ENCODE results near the gene SPPL2C.

SPPL2C gene

DNA sequence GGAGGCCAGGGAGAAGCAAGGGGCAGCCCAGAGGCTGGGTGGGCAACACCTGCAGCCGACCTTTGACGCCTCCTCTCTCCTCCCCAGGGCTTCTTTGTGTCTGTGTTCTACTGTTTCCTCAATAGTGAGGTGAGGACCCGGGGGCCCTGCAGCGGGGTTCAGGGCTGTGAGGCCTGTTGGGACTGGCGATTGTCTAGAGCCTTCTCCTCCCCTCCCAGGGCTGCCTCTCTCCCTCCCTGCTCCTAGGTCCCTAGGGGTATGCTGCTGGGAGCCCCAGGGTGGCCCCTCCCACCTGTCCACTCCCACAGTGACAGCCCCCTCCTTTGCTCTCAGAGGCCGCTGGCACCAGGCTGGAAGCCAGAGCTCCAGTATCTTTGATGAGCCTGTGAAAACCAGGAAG lies 10.8 kb upstream of the SPPL2C start:
- DNase-seq, result no peak

DNA sequence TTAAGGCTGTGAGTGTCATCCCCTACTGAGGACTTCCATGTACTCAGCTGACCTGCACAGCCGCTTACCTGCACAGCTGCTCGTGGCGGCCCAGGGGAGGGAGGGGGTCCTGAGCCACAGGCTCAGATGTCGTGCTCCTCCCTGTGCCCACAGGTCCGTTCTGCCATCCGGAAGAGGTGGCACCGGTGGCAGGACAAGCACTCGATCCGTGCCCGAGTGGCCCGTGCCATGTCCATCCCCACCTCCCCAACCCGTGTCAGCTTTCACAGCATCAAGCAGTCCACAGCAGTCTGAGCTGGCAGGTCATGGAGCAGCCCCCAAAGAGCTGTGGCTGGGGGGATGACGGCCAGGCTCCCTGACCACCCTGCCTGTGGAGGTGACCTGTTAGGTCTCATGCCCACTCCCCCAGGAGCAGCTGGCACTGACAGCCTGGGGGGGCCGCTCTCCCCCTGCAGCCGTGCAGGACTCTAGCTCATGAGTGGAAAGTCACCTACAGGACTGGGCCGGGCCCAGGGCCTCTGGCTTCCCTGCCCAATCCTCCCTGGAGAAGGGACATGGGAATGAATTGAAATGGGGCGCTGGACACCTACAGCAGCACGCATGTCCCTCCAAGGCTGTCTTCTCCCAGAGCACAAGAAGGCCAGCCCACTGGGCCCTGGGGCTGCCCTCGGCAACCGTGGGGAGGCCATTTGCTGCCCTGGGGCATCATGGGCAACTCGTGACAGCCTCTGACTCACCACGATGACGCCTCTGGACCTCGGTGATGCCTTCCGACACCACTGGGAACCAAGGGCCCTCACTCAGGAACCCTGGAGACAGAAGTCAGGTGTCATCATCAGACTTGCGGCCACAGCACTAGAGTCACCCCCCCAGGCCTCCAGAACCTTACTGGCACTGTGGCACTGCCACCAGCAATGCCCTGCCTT lies 9.9 kb upstream of the SPPL2C start:
- DNase-seq, result no peak

DNA sequence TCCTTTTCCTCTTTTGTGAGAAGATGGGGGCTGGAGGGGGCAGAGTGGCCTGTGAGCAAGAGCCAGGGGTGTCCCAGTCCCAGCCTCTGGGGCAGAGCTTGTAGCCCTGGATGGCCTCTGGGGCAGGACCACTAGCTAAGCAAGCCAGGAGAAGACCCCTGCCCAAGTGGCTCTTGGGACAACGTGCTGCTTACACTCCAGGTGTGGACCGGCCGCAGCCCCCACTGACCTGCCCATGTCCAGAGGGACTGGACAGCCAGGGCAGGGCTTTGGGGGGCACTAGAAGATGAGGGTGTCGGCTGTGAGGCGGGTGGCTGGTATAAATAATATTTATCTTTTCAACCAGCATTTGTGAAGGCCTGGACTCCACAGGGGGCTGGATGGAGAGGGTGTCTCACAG lies 9.2 kb upstream of the SPPL2C start:
- DNase-seq, result no peak

DNA sequence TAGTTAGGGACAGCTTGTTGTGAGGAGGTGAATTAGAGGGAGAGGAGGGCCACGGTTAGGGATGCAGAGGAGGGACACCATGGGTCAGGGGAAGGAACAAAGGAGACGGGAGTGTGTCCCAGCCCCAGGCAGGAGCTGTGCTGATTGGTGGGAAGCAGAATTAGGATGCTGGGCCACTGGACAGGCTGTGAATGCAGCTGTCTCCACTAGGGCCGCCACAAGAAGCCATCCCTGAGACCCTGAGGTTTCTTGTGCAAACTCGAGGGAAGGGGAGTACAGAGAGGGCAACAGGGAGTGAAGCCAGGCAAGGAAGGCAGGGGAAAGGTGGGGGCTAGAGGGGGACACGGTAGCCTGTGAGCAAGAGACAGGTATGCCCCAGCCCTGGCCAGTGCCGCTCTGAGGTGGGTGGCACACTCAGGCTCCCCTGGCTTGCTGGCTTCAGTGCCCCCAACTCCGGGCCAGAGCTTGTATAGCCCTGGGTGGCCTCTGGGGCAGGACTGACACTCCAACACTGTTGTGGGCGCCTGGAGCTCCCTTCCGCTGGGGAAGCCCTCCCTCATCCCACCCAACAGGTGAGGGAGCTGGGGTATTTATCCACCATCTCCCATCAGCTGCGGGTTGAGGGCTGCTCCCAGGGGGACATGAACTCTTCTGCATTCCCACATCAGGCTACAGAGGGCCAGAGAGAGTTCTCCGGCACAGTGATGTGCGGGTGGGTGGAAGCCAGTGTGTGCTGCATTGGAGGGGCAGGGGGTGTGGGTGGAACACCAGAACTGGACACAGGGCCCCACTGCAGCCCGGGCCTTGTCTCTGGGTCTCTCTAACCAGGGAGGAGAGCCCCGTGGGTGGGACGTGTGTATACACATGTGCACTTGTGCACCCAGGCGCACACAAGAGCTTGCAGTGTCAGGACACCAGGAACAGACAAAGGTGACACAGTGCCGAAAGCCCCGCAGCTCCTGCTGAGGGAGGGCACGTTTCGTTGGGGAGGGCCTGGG lies 8.3 kb upstream of the SPPL2C start:
- no peak for DNase-seq

DNA sequence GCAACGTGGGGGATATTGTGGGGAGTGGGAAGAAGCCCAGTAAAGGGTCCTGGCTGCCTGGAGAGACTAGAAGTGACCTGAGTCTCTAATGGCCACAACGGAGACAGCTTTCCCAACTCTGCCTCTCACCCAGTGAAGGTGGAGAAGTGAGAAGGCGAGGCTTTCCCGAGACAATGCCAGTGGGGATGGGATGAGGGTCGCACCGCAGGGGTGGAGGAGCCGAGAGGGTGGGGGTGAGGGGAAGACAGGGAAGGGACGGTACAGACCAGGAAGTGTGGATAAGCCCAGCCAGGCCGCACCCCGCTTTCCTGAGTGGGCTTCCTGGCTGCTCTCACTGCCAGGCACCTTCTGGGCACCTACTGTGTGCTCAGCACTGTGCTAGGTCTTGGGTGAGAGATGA lies 7.5 kb upstream of the SPPL2C start:
- DNase-seq, result no peak

DNA sequence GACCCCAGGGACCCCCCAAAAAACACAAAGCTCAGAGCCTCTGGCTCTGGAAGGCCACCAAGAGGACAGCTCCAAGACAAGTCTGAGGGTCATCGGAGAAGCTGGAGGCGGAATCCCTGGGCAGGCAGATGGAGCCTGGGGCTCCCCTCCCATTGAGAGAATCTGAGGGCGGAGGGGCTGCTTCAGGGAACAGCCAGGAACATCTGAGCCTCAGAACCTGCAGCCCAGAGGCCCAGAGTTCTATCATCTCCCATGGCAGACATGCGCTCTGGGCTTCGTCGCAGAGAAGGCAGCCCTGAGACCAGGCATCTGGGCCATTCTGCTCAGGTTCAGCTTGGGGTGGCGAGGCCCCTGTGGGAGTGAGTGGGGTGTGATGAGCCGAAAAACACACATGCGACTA lies 7.1 kb upstream of the SPPL2C start:
- DNase-seq, result no peak

DNA sequence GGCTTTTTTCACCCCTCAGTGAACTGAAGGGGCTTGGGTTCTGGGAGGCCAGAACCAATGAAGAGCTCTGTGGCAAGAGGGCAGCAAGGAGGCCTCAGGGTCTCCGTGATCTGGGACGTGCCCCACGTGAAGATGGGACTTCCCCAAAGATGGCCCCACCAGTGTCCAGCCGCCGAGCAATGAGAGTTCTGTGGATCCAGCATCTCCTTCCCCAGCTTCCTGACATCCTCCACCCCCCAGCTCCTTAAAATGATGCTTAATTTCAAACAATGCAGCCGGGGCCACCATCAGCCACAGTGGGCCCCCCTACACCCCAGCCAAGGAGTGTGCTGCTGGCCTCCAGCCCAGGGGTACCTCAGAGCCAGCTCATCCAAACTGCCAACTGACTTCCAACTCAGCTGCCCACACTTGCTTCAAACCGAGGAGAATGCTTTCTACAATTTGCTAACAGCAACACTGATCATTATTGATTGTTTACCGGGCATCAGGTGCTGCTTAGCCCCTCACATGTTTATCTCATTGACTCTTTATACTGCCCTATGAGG lies 5.9 kb upstream of the SPPL2C start:
- no peak for DNase-seq

DNA sequence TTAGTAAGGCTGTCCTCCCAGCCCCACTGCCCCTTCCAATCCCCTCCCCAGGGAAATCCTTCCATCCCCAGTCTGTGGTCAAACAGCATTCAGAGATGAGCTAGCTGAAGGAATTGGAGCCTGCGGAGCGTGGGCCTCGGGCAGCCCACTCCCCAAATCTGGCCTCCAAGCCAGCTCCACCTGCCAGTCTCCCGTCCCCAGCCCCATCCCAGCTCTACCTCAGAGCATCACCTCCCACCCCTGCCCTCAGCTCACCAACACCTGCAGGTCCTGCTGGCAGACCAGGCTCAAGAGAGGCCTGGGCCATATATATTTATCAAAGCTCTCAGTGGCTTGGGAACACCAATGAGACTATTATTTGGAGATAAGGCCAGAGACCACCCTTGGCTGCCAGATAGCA lies 5.2 kb upstream of the SPPL2C start:
- DNase-seq, result no peak

DNA sequence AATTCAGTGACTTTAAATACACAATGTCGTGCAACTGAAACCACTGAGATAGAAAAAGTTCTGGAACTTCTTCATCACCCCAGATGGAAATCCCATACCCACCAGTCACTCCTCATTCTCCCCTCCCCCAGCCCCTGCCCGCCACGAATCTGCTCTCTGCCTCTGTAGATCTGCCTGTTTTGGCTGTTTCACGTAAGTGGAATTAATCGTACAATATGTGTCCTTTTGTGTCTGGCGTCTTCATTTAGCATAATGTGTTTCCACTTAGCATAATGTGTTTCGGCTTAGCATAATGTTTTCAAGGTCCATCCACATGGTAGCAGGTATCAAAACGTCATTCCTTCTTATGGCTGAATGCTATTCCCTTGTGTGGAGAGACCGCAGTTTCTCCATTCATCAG lies 3.5 kb upstream of the SPPL2C start:
- DNase-seq, result no peak

DNA sequence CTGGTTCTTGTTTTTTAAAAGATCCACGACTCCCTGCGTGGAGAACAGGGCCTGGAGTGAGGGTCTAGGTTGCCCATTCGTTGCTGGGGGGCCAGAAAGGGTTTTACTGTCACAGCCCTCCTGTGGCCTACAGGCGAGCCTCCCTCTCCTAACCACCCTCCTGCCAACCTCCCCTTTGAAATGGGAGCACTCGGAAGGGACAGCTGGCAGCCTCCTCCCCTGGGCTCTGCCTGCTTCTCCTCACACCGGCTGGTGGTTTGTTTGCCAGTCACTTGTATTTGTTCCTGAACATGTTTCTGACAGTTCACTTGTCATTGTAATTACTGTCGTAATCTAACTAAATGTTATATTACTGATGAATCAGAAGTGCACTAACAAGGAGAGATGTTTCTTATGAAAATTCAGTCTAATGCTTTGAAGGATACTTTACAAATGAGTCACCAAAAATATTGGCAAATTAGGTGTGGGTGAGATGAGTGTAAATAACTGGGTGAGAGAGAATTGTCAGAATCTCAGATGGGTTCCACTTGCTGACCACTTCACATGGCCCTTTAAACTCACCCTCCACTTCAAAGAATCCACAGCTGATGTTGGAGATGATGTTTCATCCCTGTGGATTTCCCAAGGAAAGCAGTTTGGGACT lies 2.7 kb upstream of the SPPL2C start:
- DNase-seq, result no peak

DNA sequence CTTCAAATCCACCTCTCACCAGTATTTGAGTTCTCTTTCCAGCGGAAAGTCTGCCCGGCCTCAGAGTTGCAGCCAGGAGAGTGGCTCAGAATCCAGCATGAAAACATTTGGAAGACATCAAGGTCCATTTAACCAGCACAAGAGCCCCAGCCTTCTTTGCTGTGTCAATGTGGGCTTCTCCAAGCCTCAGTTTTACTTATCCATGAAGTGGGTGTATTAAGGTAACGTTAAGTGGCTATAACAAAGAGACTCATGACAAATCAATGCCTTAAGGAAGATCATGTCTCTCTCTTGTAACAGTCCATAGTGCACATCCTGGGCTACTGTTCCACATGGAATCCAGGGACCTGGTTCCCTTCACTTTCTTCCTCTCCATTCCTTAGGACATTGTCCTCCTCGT lies 959 bp upstream of the SPPL2C start:
- DNase-seq, result no peak

DNA sequence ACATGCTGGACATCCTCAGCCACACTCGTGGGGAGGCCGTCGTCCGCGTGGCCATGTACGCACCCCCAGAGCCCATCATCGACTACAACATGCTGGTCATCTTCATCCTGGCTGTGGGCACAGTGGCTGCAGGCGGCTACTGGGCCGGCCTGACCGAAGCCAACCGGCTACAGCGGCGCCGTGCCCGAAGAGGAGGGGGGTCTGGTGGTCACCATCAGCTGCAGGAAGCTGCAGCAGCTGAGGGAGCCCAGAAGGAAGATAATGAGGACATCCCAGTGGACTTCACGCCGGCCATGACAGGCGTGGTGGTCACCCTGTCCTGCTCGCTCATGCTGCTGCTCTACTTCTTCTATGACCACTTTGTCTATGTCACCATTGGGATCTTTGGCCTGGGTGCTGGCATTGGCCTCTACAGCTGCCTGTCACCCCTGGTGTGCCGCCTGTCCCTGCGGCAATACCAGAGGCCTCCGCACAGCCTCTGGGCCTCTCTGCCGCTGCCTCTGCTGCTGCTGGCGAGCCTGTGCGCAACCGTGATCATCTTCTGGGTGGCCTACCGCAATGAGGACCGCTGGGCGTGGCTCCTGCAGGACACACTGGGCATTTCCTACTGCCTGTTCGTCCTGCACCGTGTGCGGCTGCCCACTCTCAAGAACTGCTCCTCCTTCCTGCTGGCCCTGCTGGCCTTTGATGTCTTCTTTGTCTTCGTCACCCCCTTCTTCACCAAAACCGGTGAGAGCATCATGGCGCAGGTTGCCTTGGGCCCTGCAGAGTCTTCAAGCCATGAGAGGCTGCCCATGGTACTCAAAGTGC lies 900 bp downstream of the SPPL2C start:
- no peak for DNase-seq

DNA sequence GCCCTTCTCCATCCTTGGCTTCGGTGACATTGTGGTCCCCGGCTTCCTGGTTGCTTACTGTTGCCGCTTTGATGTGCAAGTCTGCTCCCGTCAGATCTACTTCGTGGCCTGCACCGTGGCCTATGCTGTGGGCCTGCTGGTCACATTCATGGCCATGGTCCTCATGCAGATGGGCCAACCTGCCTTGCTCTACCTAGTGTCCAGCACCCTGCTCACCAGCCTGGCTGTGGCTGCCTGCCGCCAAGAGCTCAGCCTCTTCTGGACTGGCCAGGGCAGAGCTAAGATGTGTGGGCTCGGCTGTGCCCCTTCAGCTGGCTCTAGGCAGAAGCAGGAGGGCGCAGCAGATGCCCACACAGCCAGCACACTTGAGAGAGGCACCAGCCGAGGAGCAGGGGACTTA lies 1.5 kb downstream of the SPPL2C start:
- DNase-seq, result no peak

DNA sequence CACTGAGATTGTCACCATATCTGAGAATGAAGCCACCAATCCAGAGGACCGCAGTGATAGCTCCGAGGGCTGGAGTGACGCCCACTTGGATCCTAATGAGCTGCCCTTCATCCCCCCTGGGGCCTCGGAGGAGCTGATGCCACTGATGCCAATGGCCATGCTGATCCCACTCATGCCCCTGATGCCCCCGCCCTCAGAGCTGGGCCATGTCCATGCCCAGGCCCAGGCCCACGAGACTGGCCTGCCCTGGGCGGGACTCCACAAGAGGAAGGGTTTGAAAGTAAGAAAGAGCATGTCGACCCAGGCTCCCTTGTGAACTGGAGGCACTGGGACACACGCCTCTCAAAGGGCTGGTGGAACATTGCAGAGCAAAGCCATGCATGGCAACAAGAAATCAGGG lies 2.0 kb downstream of the SPPL2C start:
- DNase-seq, result no peak

DNA sequence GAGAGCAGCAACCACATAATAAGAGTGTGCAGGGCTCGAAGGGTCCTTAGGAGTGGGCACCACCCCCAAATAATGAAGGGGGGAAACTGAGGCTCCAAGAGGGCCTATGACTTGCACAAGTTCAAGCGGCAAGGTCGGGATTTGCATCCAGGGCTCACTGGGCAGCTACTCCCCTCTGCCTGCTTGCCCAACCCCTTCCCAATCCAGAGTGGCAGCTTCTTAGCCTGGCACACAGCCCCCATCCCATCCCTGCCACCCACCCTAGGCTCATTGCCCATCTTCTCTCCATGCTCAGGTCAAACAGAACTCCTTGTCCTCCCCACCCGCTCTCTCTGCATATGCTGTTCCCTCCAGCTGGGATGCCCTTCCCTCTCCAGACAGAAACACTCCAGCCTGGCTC lies 2.4 kb downstream of the SPPL2C start:
- no peak for DNase-seq

DNA sequence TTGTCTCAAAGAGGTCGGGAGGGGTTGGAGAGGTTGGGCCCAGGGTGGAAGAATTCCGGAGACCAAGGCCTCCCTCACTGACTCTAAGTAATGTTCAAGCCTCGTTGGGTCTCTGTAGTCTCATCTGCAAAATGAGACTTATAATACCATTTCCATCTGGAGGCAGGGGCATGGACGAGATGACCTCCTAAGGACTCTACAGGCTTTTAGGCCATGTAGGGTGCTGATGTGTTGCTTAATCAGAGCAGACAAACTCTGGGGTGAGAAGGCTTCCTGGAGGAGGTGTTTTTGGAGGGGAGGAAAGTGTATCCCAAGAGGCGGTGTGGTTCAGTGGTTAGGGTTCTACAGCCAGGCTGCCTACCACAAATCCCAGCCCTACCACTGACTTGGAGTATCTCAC lies 3.1 kb downstream of the SPPL2C start:
- no peak for DNase-seq

DNA sequence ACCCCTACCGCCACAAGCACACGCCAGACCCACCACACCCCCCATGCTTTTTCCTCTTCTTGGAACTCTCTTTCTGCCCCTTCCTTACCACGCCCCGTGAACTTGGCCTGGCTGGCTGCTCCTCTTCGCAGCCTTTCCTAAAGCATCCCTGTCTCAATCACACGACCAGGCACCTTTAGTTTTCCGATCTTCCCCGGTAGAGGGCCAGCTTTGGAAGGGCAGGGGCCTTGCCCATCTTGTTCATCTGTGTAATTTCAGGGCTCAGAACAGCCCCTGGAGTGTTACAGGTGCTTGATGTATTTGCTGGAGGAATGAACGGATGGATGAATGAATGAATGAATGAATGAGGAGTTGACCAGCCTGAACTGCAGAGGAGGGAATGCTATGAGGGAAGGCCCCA lies 3.7 kb downstream of the SPPL2C start:
- DNase-seq, result no peak

DNA sequence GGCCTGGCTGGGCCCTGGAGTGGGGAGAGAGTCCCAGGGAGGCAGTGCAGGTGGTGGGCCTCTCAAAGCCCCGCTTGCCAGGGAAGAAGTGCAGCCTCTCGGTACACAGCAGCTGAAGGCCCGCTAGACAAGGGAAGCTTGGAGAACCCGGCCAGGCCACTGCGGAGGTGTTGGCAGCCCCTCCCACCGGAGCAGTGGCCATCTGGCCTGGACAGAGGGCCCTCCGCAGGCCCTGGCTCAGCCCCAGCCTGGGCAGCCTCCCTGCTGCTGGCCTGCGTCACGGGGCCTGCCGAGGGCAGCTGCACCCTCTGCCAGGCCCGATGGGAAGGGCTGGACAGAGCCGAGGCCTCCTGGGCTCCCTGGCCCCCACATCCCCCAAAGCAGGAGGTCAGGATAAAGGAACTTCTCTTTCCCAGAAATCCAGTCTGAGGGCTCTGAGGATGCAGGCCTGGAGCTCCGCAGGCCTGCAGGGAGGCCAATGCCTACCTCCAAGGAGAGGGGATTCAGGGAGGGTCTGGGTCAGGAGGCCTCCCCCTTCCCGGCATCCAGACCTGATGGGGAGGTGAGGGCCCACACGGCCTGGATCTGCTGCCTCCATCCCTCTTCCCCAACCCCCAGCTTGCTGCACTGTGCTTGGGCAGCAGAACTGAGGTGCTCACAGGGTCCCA lies 4.3 kb downstream of the SPPL2C start:
- no peak for DNase-seq

DNA sequence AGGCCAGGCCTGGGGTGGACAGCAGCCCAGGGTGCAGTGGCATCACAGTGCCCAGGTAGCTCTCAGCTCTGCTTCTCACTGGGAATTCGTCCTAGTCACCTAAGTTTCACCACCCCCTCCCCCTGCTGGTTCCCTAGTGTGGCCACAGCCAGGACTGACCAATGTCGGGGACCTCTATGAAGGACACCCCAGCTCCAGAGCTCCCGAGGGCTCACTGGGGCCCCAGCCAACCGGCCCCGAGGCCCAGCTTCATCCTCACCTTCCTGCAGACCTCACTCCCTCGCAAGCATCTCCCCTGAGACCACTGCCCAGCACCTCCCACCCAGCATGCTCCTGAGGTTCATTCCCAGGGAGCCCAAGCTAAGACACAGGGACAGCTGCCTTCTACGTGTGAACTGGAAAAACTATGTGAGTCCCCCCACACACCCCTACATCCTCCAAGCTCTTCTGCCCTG lies 4.9 kb downstream of the SPPL2C start:
- DNase-seq, result no peak

DNA sequence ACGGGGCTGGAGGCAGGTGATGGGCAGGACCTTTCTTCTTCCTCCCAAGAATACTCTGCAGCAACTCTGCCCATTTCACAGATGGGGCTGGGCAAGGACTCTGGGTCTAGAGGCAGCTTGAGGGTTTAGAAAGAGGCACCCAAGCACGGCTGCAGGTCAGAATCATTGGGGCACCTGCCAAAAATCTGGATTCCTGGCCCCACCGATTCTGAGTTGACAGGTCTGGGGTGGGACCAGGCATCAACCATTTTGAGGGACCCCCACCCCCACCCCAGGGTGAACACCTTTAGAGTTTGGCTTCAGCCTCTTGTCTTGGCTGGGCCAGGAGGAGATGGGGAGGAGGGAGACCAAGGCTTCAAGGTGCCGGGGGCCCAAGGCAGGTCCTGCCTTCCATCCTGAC lies 5.3 kb downstream of the SPPL2C start:
- DNase-seq, result no peak

DNA sequence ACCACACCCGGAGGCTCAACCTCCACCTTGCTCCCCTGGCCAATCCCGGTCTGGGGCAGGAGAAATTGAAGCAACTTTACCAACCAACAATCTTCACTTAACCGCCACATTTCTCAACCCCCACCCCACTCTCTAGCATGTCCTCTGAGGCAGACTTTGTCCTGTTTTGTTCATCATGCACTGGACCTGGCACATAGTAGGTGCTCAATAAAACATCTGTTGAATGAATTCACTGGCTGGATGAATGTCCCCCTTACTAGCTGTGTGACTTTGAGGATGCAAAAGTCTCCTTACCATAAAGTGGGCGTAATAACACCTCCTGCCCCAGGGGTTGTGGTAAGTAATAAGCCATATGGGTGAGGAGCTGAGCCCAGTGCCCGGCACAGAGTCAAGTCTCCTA lies 5.8 kb downstream of the SPPL2C start:
- no peak for DNase-seq

DNA sequence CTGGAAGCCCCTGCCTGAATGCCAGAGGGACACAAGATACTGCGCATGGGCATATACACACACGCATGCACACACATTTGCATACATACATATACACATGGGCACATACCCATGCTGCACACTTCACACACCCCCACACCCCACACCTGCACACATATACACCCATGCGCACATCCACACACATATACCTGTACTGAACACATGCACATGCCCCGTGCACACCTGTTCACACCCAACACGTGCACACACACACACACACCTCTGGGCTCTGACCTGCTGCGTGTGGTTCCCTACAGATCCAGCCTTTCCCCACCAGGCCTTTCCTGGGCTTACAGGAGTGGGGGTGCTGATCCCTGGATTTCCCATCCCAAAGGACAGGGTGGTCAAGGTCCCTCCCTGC lies 6.3 kb downstream of the SPPL2C start:
- no peak for DNase-seq
